GM12801 (cell line): ENCODE measurements around the gene DELE1.

ENCODE experiments used
- TF ChIP-seq, protein P1 (sequence below): IDR thresholded peaks from one replicate; pipeline ENCODE4 v1.5.1; 2011; ENCODE audit warnings: control low read depth; ENCODE audit not compliant: insufficient read length; ENCODE audit errors: extremely low read depth

DELE1 gene

GRCh38 chr5:141920771-141921170 is 2.9 kb upstream of the DELE1 start:
- TF ChIP-seq, protein P1, sequence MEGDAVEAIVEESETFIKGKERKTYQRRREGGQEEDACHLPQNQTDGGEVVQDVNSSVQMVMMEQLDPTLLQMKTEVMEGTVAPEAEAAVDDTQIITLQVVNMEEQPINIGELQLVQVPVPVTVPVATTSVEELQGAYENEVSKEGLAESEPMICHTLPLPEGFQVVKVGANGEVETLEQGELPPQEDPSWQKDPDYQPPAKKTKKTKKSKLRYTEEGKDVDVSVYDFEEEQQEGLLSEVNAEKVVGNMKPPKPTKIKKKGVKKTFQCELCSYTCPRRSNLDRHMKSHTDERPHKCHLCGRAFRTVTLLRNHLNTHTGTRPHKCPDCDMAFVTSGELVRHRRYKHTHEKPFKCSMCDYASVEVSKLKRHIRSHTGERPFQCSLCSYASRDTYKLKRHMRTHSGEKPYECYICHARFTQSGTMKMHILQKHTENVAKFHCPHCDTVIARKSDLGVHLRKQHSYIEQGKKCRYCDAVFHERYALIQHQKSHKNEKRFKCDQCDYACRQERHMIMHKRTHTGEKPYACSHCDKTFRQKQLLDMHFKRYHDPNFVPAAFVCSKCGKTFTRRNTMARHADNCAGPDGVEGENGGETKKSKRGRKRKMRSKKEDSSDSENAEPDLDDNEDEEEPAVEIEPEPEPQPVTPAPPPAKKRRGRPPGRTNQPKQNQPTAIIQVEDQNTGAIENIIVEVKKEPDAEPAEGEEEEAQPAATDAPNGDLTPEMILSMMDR, result no peak

GRCh38 chr5:141926434-141926833 is 2.8 kb downstream of the DELE1 start:
- TF ChIP-seq, protein P1, result no peak

DNA sequence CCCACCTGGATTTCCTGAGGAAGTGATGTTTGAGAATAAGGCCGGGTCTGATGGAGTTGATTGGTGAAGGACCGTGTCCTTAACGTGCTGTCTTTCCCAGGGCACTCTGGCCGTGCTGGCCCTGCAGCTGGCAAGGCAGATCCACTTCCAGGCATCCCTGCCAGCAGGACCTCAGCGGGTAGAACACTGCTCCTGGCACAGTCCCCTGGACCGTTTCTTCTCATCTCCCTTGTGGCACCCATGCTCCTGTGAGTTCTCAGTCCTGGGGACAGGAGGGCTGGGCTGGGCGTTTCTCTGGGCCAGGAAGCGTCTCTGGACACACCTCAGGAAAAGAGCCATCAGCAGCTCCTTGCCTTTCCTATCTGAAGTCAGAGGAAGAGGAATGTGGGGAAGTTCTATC is 4.4 kb downstream of the DELE1 start:
- TF ChIP-seq, protein P1, result no peak

DNA sequence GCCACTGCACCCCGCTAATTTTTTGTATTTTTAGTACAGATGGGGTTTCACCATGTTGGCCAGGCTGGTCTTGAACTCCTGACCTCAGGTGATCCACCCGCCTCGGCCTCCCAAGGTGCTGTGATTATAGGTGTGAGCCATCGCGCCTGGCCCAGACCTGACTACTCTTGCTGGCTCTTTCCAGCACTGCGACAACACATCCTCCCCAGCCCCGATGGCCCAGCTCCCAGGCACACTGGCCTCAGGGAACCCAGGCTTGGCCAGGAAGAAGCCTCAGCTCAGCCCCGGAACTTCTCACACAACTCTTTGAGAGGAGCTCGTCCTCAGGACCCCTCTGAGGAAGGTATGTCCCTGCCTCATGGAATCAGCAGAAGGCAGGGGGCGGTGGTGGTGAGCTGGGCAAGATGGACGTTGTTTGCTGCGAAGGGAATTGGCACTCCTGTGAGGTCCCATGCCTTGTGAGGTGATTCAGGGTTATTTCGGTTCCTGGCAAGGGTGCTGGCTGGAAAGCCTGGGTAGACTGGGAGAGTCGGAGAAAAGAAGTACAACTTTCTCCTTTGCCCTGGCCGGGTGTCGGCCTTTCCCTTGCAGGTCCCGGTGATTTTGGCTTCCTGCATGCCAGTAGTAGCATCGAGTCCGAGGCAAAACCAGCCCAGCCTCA is 5.9 kb downstream of the DELE1 start:
- TF ChIP-seq, protein P1, result no peak

DNA sequence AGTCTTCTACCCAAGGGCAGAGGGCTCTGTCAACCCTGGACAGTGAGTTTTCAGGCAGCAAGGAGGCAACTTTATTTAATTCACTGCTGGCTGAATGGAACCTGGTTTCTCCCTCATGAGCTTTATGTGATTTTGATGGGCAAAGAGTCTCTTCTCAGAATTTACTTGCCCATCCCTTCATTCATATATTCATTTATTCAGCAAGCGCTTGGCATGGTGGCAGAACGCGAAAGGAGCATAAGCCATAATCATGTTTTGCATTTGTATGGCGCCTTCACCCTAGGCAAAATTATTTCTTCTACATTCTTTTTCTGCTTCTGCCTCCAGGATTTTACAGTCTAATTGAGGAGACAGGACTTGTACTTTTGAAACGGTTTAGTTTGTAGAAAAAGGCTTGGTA is 8.0 kb downstream of the DELE1 start:
- TF ChIP-seq, protein P1, result no peak

- TF ChIP-seq, protein P1, result no peak
Observed at GRCh38 chr5:141933151-141933550, 9.5 kb downstream of the DELE1 start.

DNA sequence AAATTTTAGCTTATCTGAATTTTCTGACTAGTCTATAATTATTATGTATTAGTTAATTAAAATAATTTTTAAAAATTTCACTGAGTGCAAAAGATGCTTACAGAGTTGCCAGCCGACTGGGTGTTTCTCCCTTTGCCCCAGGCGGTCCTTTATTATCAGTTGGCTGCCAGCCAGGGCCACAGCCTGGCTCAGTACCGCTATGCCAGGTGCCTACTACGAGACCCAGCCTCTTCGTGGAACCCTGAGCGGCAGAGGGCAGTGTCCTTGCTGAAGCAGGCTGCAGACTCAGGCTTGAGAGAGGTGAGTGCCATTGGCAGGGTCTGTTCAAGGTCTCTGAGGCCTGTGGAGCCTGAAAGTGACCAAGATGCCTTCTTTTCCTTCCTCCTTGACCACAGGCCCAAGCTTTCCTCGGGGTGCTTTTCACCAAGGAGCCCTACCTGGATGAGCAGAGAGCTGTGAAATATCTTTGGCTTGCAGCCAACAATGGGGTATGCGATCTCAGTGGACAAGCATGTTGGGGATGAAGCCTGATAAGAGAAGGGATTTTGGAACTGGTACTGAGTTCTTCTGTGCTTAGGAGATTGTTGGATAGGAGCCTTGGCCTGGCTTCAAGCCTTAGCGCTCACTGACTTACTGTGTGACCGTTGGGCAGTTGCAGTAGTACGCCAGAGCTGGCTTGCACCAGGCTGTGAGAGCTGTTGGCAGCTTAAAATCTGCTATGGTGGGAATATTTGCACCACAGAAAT is 10.6 kb downstream of the DELE1 start:
- TF ChIP-seq, protein P1, result no peak
